Measurements from ENCODE around the gene ADAMTS7. TPM values are rescaled to one million over a fixed set of nuclear protein-coding genes. Genes with fewer than 3 reads are reported as not detected.
A peak's percentile ranks its signal among the peaks of the same experiment; 100 is the strongest.
"Not testable (repeated sequence)": the region's sequence is repeated elsewhere in the genome, so short reads cannot be mapped to it uniquely, and the experiment has no call there.

Gene ADAMTS7
- total RNA-seq, 1 donor from 2014 or later: 7.2 TPM

- peaks cover 22% of the 10 kb centered on the region for H3K4me1 Mint-ChIP-seq (ENCODE audit: low read depth)
- intact Hi-C loops (cut with micrococcal nuclease): loop anchor here (2.0 kb wide), 1 partner anchor 51 kb away; no protein-coding TSS in a partner anchor
- H3K27me3 Mint-ChIP-seq (ENCODE audit: low read depth): no peaks in the 10 kb centered on the region
- H3K27ac Mint-ChIP-seq: peak overlapping the region; percentile 92
- H3K9me3 Mint-ChIP-seq: no peaks in the 10 kb centered on the region
- no peak overlapping the region for H3K4me3 Mint-ChIP-seq (ENCODE audit: low read depth)
- peaks cover 3% of the 10 kb centered on the region for H3K36me3 Mint-ChIP-seq (ENCODE audit: low read depth)
- DNase-seq (ENCODE audit: low spot score): no peak
Observed at GRCh38 chr15:78757636-78757905, 53.7 kb downstream of the ADAMTS7 start.

- H3K27me3 Mint-ChIP-seq (ENCODE audit: low read depth); DNase-seq (ENCODE audit: low spot score); H3K9me3 Mint-ChIP-seq; H3K36me3 Mint-ChIP-seq (ENCODE audit: low read depth): not testable (repeated sequence)
- intact Hi-C loops (cut with micrococcal nuclease): loop anchor here (2.0 kb wide), 1 partner anchor 52 kb away; no protein-coding TSS in a partner anchor
- H3K27ac Mint-ChIP-seq: peak overlapping the region; percentile 92
- peak overlapping the region; percentile 22 for H3K4me3 Mint-ChIP-seq (ENCODE audit: low read depth)
- peaks cover 22% of the 10 kb centered on the region for H3K4me1 Mint-ChIP-seq (ENCODE audit: low read depth)
Observed at GRCh38 chr15:78756781-78757635, 54.3 kb downstream of the ADAMTS7 start.

DNA sequence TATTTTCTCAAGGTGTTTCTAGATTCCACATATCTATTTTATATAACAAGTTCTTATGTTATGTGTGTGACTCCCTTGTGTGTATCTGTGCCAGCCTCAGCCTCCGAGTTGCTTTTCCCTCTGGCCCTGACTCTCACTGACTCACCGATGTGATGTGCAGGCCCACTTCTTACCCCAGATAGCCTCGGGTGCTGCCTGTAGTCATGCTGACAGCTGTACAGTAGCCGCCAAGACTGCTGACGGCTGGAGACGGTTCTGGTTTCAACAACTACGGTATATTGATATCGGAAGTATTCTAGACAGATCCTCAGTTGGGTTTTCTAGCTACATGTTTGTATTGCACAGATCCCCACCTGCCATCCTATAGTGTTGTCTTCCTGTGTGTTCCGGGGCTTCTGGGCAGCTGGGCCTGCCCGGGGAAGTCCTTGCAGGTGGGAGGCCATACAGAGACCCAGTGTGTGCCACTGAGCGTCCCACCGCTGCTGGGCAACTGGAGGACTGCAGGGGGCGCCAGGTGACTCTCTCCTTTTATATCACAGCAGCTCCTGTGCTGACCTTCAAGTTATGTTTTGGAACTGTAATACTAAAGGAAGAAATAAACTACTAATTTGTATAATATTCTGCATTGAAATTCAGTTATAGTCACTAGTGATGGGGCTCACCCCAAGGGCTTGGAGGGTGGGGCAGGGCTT lies 55.2 kb downstream of the ADAMTS7 start:
- H3K4me1 Mint-ChIP-seq (ENCODE audit: low read depth): peaks cover 15% of the 10 kb centered on the region
- H3K36me3 Mint-ChIP-seq (ENCODE audit: low read depth); H3K4me3 Mint-ChIP-seq (ENCODE audit: low read depth); H3K27ac Mint-ChIP-seq; H3K27me3 Mint-ChIP-seq (ENCODE audit: low read depth); H3K9me3 Mint-ChIP-seq: not testable (repeated sequence)
- intact Hi-C loops (cut with micrococcal nuclease): loop anchor here (2.0 kb wide), 1 partner anchor 53 kb away; no protein-coding TSS in a partner anchor
- DNase-seq (ENCODE audit: low spot score): peak; percentile 37

DNA sequence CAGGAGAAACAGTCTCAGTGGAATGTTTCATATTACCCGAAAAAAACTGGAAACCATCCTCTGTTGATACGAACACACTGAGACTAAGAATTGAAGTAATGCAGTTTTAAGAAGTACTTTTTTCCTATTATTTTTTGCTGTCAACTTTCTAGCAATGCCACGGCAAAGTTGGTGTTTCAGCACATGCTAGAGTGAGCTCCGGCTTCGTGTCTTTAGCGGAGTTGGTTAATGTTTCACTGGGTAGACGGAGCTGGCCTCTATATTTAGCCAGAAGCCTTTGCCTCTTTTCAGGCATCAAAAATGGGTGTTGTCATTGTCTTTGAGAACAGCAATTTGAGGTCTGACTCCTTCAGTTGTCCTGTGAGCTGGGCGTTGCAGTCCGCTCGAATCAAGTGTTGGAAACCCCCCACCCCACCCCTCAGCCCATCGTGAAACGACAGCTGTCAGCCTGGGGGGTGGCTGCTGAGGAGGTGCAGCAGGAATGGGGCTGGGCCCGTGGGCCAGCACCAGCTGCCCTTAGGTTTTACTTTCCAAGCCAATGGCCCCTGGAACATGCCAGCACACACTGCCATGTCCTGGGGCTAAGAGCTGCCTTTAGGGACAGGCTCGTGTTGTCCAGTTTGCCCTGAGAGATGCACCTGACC lies 56.5 kb downstream of the ADAMTS7 start:
- H3K27me3 Mint-ChIP-seq (ENCODE audit: low read depth); DNase-seq (ENCODE audit: low spot score); intact Hi-C loops (cut with micrococcal nuclease); H3K4me3 Mint-ChIP-seq (ENCODE audit: low read depth); H3K9me3 Mint-ChIP-seq; H3K36me3 Mint-ChIP-seq (ENCODE audit: low read depth); H3K27ac Mint-ChIP-seq: not testable (repeated sequence)
- peaks cover 16% of the 10 kb centered on the region for H3K4me1 Mint-ChIP-seq (ENCODE audit: low read depth)

DNA sequence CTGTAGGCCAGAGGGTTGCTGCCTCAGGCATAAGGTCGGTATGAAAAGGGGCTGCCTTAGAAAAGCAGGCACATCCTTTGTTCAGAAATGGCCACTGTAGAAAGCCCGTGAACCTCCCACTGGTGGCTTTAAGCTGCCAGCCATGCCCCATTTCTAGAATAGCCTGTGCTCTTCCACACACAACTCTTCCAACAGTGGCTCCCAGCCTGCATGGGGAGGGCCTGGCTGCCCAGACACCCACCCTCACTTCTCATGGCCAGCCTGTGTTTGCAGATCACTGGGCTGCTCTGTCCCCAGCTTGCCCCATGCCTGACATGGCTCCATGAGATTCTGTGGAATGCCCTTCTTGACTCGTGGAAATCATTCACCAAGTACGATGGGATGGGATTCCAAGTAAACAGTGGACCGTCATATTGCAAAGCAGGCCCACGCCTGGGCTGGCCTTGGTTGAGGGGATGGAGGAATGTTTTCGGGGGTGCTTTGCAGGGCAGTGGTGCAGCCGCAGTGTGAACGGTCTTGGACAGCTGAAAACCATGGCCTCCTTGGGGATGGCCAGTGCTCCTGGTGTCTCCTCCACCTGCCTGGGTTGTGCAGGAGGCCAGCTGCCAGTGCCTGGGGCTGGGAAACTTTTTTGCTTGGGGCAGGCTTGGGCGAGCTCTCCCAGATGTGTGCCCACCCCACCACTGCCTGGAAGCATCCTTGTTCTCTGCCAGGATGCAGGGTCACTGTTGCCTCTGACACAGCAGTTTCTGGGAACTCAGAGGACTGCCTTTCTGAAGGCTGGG lies 57.3 kb downstream of the ADAMTS7 start:
- H3K4me3 Mint-ChIP-seq (ENCODE audit: low read depth); H3K27ac Mint-ChIP-seq; H3K27me3 Mint-ChIP-seq (ENCODE audit: low read depth); H3K9me3 Mint-ChIP-seq; intact Hi-C loops (cut with micrococcal nuclease); H3K36me3 Mint-ChIP-seq (ENCODE audit: low read depth); DNase-seq (ENCODE audit: low spot score): not testable (repeated sequence)
- peaks cover 14% of the 10 kb centered on the region for H3K4me1 Mint-ChIP-seq (ENCODE audit: low read depth)

DNA sequence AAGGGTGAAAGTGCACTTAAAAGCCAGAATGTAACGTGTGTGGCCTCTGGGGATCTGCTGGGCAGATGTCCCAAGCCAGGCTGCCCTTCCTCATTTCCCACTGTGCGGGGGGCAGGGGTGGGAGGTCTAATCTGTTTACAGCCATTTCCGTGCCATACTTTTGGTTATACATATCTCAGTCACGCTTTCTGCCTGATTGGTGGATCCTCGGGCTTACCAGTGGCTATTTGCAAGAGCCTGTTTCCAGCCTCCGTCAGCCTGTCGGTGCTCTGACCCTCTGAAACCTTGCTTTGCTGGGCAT lies 58.0 kb downstream of the ADAMTS7 start:
- H3K27ac Mint-ChIP-seq; H3K36me3 Mint-ChIP-seq (ENCODE audit: low read depth); DNase-seq (ENCODE audit: low spot score); intact Hi-C loops (cut with micrococcal nuclease); H3K27me3 Mint-ChIP-seq (ENCODE audit: low read depth); H3K9me3 Mint-ChIP-seq; H3K4me3 Mint-ChIP-seq (ENCODE audit: low read depth): not testable (repeated sequence)
- H3K4me1 Mint-ChIP-seq (ENCODE audit: low read depth): peaks cover 13% of the 10 kb centered on the region

DNA sequence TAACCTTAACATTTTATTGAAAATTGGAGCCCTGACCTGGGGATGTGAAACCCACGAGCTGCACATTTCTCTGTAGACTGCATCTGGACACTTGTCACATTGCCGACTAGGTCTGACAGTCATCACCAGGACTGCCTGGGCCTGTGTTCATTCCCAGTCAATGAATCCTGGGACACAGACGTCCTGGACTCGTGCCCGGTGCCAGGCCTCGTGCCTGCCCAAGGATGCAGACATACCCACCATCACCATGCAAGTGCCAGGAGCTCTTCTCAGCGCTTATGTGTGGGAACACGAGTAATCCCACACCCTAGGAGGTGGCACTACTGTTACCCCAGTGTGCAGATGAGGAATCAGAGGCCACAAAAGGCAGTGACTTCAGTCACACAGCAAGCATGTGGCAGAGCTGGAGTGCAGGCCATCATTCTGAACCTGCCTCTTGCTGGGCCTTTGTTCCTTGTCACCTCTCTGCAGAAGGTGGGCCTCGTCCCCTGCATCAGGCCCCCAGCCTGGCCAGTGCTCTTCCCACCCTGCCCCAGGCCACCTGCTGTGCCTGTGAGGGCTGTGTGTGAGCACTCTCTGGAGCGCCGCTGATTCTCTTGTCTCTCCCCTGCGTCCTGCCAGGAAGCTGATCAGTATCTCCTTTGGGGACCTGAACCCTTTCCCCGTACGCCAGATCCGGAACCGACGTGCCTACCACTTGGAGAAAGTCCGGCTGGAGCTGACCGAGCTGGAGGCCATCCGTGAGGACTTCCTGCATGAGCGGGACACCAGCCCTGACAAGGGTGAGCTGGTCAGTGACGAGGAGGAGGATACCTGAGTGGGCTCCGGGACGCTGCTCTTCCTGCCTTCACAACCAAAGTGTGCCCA lies 58.5 kb downstream of the ADAMTS7 start:
- intact Hi-C loops (cut with micrococcal nuclease): no loop called here
- Mint-ChIP-seq H3K27ac (no peak overlapping the region), H3K36me3 (ENCODE audit: low read depth) (no peaks in the 10 kb centered on the region), H3K4me3 (ENCODE audit: low read depth) (no peak overlapping the region), H3K4me1 (ENCODE audit: low read depth) (peaks cover 13% of the 10 kb centered on the region), H3K27me3 (ENCODE audit: low read depth) (peaks cover 2% of the 10 kb centered on the region), H3K9me3 (no peaks in the 10 kb centered on the region)
- DNase-seq (ENCODE audit: low spot score): no peak

DNA sequence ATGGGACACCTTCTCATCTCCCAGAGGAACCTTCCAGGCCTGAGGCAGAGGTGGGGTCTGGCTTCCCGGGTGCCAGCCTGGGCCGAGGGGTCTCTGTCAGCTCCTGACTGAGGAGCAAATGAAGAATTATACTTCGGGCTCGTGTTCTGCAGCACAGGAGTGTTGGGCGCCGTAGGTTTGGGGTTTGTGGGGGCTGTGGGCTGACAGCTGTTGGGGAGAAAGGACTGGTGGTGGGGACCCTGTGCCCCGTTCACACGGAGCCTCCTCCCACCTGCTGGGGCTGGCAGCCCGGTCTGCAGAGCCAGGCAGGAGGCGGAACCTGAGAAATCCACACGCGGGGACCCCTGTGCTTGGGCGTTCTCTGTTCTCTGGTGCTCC lies 59.7 kb downstream of the ADAMTS7 start:
- Mint-ChIP-seq H3K27ac (no peak overlapping the region), H3K27me3 (ENCODE audit: low read depth) (peaks cover 2% of the 10 kb centered on the region), H3K4me1 (ENCODE audit: low read depth) (peaks cover 5% of the 10 kb centered on the region), H3K9me3 (no peaks in the 10 kb centered on the region), H3K4me3 (ENCODE audit: low read depth) (no peak overlapping the region), H3K36me3 (ENCODE audit: low read depth) (no peaks in the 10 kb centered on the region)
- DNase-seq (ENCODE audit: low spot score): no peak
- intact Hi-C loops (cut with micrococcal nuclease): loop anchor here (2.0 kb wide), 1 partner anchor 133 kb away; no protein-coding TSS in a partner anchor

GRCh38 chr15:78750974-78751601 lies 60.2 kb downstream of the ADAMTS7 start:
- not testable (repeated sequence) for H3K4me1 Mint-ChIP-seq (ENCODE audit: low read depth); H3K9me3 Mint-ChIP-seq; H3K27ac Mint-ChIP-seq; H3K27me3 Mint-ChIP-seq (ENCODE audit: low read depth); H3K36me3 Mint-ChIP-seq (ENCODE audit: low read depth)
- peak; percentile 86 for DNase-seq (ENCODE audit: low spot score)
- H3K4me3 Mint-ChIP-seq (ENCODE audit: low read depth): peak overlapping the region; percentile 59
- intact Hi-C loops (cut with micrococcal nuclease): loop anchor here (2.0 kb wide), 1 partner anchor 132 kb away; no protein-coding TSS in a partner anchor

DNA sequence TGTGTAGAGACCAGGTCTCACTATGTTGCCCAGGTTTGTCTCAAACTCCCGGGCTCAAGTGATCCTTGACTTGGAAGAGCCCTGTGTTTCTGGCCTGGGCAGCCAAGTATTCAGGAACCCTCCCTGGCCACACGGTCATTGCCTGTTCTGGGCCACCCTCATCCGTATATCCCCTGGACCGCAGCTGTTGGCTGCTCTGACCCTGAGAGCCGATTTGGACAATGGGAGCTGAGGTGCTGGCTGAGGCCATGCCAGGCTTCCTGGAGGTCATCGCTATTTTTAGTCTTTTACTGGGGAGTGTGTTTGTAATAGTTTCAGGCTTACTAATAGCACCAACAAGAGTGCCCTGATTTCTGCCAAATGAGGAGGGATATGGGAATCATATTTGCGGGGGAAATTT lies 60.7 kb downstream of the ADAMTS7 start:
- H3K36me3 Mint-ChIP-seq (ENCODE audit: low read depth): no peaks in the 10 kb centered on the region
- intact Hi-C loops (cut with micrococcal nuclease): loop anchor here (2.0 kb wide), 1 partner anchor 132 kb away; no protein-coding TSS in a partner anchor

DNA sequence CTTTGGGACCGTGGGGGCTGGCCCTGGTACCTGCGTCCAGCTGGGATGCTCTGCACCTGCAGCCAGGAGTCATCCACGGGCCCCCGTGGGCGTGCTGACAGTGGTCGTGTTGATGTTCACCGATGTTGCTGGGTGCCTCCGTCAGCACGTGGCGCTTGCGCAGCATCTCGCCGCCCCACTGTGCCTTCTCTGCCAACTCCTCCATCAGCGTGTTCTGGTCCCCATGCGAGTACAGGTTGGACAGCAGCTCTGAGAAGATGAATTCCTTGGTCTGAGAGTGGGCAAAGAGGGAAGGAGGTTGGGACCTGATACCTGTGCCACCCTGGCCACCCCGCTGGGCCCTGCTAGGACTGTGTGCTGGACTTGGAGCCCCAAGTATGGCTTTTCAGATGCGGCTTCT lies 61.4 kb downstream of the ADAMTS7 start:
- Mint-ChIP-seq H3K27ac (no peak overlapping the region), H3K4me3 (ENCODE audit: low read depth) (no peak overlapping the region), H3K27me3 (ENCODE audit: low read depth) (peaks cover 2% of the 10 kb centered on the region), H3K9me3 (no peaks in the 10 kb centered on the region), H3K36me3 (ENCODE audit: low read depth) (no peaks in the 10 kb centered on the region), H3K4me1 (ENCODE audit: low read depth) (peaks cover 5% of the 10 kb centered on the region)
- intact Hi-C loops (cut with micrococcal nuclease): loop anchor here (2.0 kb wide), 1 partner anchor 131 kb away; no protein-coding TSS in a partner anchor
- DNase-seq (ENCODE audit: low spot score): no peak

More for the DNA sequence above, 60.7 kb downstream of the ADAMTS7 start:
- Mint-ChIP-seq H3K27me3 (ENCODE audit: low read depth) (peaks cover 2% of the 10 kb centered on the region), H3K9me3 (no peaks in the 10 kb centered on the region), H3K4me3 (ENCODE audit: low read depth) (peak overlapping the region; percentile 59), H3K27ac (no peak overlapping the region), H3K4me1 (ENCODE audit: low read depth) (peaks cover 5% of the 10 kb centered on the region)
- no peak for DNase-seq (ENCODE audit: low spot score)
